HG02588 (cell line): ENCODE data around the gene AHNAK2.
"Not testable (repeated sequence)": the region's sequence is repeated elsewhere in the genome, so short reads cannot be mapped to it uniquely, and the experiment has no call there.

ENCODE experiments used
- ATAC-seq: cut with Tn5 transposase; IDR thresholded peaks from one replicate; pipeline ENCODE4 v1.9.1; 2021; ENCODE audit warnings: mild to moderate bottlenecking, moderate library complexity; ENCODE audit not compliant: unreplicated experiment

The AHNAK2 gene

GRCh38 chr14:104954746-104955395 is 23.3 kb downstream of the AHNAK2 start:
- ATAC-seq, result no peak

DNA sequence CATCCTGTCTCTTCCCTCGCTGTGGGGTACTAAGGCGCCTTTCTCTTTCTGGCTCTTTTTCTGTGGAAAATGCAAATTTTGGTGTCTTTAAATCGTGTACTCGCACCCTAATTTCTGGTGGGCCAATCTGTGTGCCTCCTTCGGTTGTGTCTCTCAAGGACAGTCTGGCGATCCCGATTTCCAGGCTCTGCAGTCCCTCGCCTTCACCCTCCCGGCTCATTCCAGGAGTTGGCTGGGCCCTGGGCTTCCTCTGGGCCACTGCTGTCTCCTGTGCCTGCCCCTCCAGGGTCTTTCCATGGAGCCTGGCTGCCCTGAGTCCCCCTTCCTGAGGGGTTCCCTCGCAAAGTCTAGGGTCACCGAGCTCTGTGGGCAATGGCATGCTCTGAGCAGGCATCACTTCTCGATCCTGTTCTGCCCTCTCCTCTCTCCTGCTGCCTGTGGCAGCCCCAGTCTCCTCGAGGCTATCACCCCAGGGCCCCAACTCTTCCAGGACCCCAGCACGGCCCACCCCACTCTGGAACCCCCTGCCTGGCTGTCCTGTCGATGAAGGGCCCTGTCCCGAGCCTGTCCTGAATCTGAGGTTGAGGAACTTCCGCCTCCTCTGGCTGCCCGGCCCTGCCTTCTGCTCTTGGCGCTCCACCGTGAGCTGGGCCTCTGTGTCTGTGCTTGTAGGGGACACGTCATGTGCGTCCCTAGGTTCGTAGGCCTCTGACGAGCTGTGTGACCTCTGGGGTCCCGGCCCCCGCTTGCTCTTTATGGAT is 24.1 kb downstream of the AHNAK2 start:
- ATAC-seq, result no peak

- ATAC-seq, result no peak
These were observed 25.1 kb downstream of the AHNAK2 start for GRCh38 chr14:104953097-104953496.

DNA sequence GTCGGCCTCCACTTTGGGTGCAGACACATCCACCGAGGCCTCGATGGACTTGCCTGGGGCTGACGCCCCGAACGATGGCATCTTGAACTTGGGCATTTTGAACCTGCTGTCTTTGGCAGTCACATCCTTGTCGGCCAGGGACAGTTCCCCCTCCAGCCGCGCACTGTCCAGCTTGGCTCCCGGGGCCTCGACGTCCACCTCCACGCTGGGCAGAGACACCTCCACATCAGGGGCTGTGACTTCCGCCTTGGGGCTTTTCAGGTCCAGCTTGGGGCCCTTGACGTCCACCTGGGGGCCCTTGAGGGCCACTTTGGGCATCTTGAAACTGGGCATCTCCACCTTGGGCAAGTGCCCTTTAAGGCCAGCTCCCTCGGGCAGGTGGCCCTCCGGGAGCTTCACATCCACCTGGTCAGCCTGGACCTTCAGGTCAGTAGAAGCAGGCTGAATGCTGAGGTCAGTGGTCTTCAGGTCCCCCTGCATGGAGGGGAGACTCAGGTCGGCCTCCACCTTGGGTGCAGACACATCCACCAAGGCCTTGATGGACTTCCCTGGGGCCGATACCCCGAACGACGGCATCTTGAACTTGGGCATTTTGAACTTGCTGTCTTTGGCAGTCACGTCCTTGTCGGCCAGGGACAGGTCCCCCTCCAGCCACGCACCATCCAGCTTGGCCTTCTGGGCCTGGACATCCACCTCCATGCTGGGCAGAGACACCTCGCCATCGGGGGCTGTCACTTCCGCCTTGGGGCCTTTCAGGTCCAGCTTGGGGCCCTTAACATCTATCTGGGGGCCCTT is 26.1 kb downstream of the AHNAK2 start:
- ATAC-seq, result not testable (repeated sequence)

DNA sequence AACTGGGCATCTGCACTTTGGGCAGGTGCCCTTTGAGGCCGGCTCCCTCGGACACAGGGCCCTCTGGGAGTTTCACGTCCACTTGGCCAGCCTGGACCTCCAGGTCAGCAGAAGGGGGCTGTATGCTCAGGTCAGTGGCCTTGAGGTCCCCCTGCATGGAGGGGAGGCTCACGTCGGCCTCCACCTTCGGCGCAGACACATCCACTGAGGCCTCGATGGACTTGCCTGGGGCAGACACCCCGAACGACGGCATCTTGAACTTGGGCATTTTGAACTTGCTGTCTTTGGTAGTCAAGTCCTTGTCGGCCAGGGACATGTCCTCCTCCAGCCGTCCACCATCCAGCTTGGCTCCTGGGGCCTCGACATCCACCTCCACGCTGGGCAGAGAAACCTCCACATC is 27.5 kb downstream of the AHNAK2 start:
- ATAC-seq, result not testable (repeated sequence)

DNA sequence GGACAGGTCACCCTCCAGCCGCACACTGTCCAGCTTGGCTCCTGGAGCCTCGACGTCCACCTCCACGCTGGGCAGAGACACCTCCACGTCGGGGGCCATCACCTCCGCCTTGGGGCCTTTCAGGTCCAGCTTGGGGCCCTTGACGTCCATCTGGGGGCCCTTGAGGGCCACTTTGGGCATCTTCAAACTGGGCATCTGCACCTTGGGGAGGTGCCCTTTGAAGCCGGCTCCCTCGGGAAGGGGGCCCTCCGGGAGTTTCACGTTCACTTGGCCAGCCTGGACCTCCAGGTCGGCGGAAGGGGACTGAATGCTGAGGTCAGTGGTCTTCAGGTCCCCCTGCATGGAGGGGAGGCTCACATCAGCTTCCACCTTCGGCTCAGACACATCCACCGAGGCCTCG is 28.2 kb downstream of the AHNAK2 start:
- ATAC-seq, result no peak

GRCh38 chr14:104949406-104949955 is 28.7 kb downstream of the AHNAK2 start:
- ATAC-seq, result not testable (repeated sequence)

DNA sequence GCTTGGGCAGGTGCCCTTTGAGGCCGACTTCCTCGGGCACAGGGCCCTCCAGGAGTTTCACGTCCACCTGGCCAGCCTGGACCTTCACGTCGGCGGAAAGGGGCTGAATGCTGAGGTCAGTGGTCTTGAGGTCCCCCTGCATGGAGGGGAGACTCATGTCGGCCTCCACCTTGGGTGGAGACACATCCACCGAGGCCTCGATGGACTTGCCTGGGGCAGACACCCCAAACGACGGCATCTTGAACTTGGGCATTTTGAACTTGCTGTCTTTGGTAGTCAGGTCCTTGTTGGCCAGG is 29.5 kb downstream of the AHNAK2 start:
- no peak for ATAC-seq

- not testable (repeated sequence) for ATAC-seq
These were observed 30.1 kb downstream of the AHNAK2 start for GRCh38 chr14:104947881-104948735.

DNA sequence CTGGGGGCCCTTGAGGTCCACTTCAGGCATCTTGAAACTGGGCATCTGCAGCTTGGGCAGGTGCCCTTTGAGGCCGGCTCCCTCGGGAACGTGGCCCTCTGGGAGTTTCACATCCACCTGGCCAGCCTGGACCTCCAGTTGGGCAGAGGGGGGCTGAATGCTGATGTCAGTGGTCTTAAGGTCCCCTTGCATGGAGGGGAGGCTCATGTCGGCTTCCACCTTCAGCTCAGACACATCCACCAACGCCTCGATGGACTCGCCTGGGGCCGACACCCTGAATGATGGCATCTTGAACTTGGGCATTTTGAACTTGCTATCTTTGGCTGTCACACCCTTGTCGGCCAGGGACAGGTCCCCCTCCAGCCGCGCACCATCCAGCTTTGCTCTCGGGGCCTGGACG is 31.0 kb downstream of the AHNAK2 start:
- ATAC-seq, result not testable (repeated sequence)

GRCh38 chr14:104945986-104946965 is 31.9 kb downstream of the AHNAK2 start:
- not testable (repeated sequence) for ATAC-seq

- ATAC-seq, result not testable (repeated sequence)
These were observed 32.9 kb downstream of the AHNAK2 start for GRCh38 chr14:104945266-104945665.

- not testable (repeated sequence) for ATAC-seq
These were observed 33.6 kb downstream of the AHNAK2 start for GRCh38 chr14:104944436-104945205.

DNA sequence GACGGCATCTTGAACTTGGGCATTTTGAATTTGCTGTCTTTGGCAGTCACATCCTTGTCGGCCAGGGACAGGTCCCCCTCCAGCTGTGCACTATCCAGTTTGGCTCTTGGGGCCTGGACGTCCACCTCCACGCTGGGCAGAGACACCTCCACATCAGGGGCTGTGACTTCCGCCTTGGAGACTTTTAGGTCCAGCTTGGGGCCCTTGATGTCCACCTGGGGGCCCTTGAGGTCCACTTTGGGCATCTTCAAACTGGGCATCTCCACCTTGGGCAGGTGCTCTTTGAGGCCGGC is 34.2 kb downstream of the AHNAK2 start:
- not testable (repeated sequence) for ATAC-seq

DNA sequence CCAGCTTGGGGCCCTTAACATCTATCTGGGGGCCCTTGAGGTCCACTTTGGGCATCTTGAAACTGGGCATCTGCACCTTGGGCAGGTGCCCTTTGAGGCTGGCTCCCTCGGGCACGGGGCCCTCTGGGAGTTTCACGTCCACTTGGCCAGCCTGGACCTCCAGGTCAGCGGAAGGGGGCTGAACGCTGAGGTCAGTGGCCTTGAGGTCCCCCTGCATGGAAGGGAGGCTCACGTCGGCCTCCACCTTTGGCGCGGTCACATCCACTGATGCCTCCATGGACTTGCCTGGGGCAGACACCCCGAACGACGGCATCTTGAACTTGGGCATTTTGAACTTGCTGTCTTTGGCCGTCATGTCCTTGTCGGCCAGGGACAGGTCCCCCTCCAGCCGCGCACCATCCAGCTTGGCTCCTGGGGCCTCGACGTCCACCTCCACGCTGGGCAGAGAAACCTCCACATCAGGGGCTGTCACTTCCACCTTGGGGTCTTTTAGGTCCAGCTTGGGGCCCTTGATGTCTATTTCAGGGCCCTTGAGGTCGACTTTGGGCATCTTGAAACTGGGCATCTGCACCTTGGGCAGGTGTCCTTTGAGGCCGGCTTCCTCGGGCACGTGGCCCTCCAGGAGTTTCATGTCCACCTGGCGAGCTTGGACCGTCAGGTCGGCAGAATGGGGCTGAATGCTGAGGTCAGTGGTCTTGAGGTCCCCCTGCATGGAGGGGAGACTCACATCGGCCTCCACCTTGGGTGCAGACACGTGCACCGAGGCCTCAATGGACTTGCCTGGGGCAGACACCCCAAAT is 34.8 kb downstream of the AHNAK2 start:
- ATAC-seq, result not testable (repeated sequence)

GRCh38 chr14:104942586-104942985 is 35.6 kb downstream of the AHNAK2 start:
- ATAC-seq, result no peak

DNA sequence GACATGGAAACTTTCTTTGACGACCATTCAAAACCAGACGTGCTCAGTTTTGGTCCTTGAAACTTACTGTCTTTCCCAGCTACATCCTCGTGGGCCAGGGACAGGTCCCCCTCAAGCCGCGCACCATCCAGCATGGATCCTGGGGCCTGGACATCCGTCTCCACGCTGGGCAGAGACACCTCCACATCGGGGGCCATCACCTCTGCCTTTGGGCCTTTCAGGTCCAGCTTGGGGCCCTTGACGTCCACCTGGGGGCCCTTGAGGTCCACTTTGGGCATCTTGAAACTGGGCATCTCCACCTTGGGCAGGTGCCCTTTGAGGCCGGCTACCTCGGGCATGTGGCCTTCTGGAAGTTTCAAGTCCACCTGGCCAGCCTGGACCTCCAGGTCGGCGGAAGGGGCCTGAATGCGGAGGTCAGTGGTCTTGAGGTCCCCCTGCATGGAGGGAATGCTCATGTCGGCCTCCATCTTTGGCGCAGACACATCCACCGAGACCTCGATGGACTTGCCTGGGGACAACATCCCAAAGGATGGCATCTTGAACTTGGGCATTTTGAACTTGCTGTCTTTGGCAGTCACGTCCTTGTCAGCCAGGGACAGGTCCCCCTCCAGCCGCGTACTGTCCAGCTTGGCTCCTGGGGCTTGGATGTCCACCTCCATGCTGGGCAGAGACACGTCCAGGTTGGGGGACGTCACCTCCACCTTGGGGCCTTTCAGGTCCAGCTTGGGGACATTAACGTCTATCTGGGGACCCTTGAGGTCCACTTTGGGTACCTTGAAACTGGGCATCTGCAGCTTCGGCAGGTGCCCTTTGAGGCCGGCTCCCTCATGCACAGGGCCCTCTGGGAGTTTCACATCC is 36.4 kb downstream of the AHNAK2 start:
- ATAC-seq, result no peak
